Suprapubic skin (tissue), 4 donors: ENCODE results near the gene COL7A1.

ENCODE experiments used
- CTCF ChIP-seq, 2 donors: fragments of 200-600 bp in 1 of 2; fragments of 450-650 bp in 1 of 2; sonication (generic) in 1 of 2; IDR thresholded peaks; one replicate each; pipeline ENCODE4 v1.5.1; 2016 to 2019; ENCODE audit warnings: antibody characterized with exemption in 2 of 2, mild to moderate bottlenecking in 1 of 2, moderate library complexity in 1 of 2
- EP300 ChIP-seq: sonication (generic); formaldehyde crosslinking; IDR thresholded peaks from one replicate; pipeline ENCODE4 v1.6.1; 2017; ENCODE audit warnings: antibody characterized with exemption
- POLR2A ChIP-seq, 2 donors: fragments of 450-650 bp; IDR thresholded peaks; one replicate each; pipeline ENCODE4 v1.6.1; 2017; ENCODE audit warnings: antibody characterized with exemption in 2 of 2, mild to moderate bottlenecking in 2 of 2, moderate library complexity in 2 of 2
- POLR2AphosphoS5 ChIP-seq, 3 donors: sonication (generic); formaldehyde crosslinking; IDR thresholded peaks; one replicate each; pipeline ENCODE4 v1.6.1; 2017; ENCODE audit warnings: antibody characterized with exemption in 3 of 3

DNA sequence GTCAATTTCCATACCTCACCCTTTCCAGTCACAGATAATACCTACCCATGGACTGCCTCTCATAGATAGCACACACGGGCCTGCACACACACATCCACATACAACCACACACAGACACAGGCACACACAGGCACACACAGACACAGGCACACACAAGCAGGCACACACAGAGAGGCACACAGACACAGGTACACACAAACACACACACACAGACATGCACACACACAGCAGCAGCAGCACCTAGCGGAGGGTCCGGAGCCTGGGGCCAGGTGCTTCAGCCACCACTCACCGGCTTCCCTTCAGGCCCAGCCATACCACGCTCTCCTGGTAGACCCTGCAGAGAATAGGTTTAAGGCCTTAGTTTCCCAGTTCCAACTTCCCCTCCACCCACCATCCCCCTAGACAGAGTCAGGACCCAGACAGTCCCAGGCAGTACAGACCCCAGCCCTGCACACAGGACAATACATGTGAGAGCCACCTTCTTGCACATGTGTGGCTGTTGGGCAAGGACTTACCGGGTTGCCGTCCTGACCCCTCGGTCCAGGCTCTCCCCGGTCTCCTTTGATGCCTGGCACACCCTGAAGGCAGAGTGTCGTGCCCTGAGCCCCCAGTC is 21.1 kb downstream of the COL7A1 start:
- TF ChIP-seq CTCF (IDR thresholded peaks at IDR 0.05) (no peak), EP300 (no peak), POLR2AphosphoS5 (IDR thresholded peaks at IDR 0.05) (no peak), POLR2A (IDR thresholded peaks at IDR 0.05) (no peak)
